ENCODE data around the gene MUSK.

DNA sequence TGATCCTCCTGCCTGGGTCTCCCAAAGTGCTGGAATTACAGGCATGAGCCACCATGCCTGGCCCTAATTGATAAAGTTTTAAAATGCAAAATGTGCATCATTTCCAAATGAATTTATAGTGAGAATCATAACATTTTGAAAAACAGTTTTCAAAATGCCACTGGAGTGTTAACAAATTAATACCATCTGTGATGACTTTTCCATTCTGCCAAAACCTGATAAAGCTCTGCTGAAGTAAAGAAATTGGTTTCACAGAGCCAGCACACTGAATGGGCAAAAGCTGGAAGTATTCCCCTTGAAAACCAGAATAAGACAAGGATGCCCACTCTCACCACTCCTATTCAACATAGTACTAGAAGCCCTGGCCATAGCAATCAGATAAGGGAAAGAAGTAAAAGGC lies 89.6 kb downstream of the MUSK start:
- TF ChIP-seq, protein P1, sequence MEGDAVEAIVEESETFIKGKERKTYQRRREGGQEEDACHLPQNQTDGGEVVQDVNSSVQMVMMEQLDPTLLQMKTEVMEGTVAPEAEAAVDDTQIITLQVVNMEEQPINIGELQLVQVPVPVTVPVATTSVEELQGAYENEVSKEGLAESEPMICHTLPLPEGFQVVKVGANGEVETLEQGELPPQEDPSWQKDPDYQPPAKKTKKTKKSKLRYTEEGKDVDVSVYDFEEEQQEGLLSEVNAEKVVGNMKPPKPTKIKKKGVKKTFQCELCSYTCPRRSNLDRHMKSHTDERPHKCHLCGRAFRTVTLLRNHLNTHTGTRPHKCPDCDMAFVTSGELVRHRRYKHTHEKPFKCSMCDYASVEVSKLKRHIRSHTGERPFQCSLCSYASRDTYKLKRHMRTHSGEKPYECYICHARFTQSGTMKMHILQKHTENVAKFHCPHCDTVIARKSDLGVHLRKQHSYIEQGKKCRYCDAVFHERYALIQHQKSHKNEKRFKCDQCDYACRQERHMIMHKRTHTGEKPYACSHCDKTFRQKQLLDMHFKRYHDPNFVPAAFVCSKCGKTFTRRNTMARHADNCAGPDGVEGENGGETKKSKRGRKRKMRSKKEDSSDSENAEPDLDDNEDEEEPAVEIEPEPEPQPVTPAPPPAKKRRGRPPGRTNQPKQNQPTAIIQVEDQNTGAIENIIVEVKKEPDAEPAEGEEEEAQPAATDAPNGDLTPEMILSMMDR (IDR thresholded peaks at IDR 0.05): no peak
- no peak for TF ChIP-seq POLR2A (IDR thresholded peaks at IDR 0.05)

Measured in testis (tissue), 2 donors.